Renal cortex interstitium (tissue), 11 donors: ENCODE measurements around the gene MCMBP. TPM values are rescaled to one million over a fixed set of nuclear protein-coding genes. Genes with fewer than 3 reads are reported as not detected.
"Not testable (repeated sequence)": the region's sequence is repeated elsewhere in the genome, so short reads cannot be mapped to it uniquely, and the experiment has no call there.

Experiments
- DNase-seq, 11 donors: peaks; one replicate each; pipeline ENCODE4 v3.0.0-alpha.2; 2013; ENCODE audit warnings: low read depth in 9 of 11, low spot score in 4 of 11; ENCODE audit errors: extremely low read depth in 1 of 11
- polyA plus RNA-seq, 3 donors: library from polyadenylated mRNA; unstranded; fragments of 120-200 nt; gene quantifications; one replicate each; pipeline ENCODE4 v1.2.1, GENCODE V29; 2013; ENCODE audit not compliant: insufficient read length in 3 of 3

The MCMBP gene
- polyA plus RNA-seq, 3 donors, result 50.2 to 65.4 (median 62.9) TPM

DNA sequence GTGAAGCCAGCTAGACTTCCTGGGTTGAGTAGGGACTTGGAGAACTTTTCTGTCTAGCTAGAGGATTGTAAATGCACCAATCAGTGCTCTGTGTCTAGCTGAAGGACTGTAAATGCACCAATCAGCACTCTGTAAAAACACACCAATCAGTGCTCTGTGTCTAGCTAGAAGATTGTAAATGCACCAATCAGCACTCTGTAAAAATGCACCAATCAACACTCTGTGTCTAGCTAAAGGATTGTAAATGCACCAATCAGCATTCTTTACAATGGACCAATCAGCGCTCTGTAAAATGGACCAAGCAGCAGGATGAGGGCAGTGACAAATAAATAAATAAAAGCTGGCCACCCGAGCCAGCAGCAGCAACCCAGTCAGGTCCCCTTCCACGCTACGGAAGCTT is 17.7 kb upstream of the MCMBP start:
- not testable (repeated sequence) for DNase-seq

DNA sequence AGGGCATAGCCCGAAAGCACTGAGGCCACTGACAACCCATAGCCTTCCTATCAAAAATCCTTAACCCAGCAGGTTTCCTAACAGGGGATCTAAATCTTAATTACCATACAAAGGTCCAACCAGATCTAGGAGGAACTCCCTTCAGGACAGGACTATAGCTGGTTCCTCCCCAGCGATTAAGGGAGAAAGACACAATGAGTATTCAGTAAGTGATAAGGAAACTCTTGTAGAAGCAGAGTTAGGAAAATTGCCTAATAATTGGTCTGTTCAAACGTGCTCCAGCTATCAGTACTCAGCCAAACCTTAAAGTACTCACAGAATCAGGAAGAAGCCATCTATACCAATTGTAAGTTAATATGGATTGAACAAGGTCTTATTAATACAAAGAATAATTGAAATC is 16.6 kb upstream of the MCMBP start:
- not testable (repeated sequence) for DNase-seq

DNA sequence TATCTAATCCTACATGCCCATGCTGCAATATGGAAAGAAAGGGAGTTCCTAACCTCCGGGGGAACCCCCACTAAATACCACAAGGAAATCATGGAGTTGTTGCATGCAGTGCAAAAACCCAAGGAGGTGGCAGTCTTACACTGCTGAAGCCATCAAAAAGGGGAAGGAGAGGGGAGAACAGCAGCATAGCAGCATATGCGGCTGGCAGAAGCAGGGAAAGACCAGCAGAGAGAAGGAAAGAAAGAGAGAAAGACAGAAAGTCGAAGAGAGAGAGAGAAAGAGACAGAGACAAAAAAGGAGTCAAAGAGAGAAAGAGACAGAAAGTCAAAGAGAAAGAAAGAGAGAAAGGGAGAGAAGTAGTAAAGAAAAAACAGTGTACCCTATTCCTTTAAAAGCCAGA is 16.1 kb upstream of the MCMBP start:
- DNase-seq, result not testable (repeated sequence)

DNA sequence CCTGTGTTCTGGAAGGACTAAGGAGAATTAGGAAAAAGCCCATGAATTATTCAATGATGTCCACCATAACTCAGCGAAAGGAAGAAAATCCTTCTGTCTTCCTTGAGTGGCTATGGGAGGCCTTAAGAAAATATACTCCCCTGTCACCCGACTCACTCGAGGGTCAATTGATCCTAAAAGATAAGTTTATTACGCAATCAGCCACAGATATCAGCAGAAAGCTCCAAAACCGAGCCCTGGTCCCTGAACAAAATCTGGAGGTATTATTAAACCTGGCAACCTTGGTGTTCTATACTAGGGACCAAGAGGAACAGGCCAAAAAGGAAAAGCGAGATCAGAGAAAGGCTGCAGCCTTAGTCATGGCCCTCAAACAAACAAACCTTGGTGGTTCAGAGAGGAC is 13.4 kb upstream of the MCMBP start:
- DNase-seq, result not testable (repeated sequence)

DNA sequence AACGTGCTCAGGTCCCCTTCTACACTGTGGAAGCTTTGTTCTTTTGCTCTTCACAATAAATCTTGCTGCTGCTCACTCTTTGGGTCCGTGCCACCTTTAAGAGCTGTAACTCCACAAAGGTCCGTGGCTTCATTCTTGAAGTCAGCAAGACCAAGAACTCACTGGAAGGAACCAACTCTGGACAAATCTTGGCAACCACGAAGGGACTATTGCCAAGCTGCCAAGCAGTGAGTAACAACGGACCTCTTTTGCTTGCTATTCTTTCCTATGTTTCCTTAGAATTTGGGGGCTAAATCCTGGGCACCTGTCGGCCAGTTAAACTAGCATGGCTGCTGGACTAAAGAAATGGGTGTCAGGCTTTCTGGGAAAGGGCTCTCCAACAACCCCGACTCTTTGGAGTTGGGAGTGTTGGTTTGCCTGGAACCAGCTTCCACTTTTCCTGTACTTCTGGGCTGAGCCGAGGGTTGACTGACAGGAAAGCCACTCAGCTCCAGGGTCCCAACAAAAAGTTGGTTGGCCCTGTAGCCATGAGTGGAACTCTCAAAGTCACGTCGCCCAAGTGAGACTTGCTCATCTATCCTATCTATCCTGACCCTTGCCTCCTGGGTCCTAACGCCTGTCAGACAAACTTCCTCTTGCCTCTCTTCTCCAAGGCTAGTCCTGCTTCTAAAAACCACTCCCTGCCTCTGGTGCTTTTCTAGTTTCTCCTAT is 11.4 kb upstream of the MCMBP start:
- DNase-seq, result not testable (repeated sequence)

DNA sequence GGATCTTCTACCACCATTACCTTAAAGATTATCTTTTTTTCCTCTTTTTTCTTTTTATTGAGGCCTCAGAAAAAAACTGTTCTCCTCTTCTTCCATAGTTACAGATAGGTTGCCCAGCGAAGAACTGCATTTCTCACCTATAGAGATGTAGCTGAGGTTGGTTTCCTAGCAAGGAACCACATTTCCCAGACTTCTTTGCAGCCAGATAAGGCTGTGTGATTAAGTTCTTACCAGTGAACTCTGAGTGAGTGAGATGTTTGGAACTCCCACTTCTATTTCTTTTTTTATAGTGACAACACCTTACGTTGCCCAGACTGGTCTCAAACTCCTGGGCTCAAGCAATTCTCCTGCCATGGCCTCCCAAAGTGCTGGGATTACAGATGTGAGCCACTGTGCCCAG is 5.9 kb upstream of the MCMBP start:
- no peak for DNase-seq

DNA sequence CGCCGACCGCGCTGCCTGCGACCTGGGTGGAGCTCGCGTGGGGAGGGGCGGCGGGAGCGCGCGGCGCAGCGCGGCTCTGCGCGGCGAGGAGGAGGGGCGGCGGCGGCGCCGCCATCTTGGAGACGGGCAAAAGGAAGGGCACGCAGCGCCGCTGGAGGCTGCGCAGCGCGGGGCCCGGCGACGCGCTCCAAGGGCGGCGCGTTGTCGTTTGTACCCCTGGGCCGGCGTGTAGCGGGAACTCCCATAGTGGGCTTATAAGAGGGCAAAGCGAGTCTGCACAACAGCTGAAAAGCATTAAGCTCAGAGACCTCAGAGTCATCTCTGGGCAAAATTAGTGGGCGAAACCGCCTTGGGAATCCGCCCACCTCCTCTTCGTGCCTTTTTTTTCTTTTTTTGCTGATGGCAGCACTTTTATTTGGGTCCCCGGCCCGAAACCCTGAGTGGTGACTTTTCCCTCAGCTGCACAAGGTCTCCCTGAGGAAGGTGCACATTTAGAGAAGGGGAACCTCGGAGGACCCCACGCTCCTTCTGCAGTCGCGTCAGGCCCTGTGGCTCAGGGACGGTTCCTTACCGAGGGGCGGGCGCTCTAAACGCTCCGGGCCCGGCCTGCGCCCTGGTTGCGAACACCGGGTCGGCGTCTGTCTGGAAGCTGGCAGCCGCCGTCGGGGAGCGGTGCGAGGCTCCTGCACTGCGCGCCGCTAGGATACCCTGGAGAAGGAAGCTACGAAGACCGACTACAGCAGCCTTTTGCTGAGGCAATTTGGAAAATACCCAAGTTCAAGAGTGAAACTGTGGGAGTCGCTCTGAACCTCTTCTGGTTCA is 428 bp upstream of the MCMBP start:
- DNase-seq, result peak in 10 of 11 donors; percentile 73 to 87 (median 84)

DNA sequence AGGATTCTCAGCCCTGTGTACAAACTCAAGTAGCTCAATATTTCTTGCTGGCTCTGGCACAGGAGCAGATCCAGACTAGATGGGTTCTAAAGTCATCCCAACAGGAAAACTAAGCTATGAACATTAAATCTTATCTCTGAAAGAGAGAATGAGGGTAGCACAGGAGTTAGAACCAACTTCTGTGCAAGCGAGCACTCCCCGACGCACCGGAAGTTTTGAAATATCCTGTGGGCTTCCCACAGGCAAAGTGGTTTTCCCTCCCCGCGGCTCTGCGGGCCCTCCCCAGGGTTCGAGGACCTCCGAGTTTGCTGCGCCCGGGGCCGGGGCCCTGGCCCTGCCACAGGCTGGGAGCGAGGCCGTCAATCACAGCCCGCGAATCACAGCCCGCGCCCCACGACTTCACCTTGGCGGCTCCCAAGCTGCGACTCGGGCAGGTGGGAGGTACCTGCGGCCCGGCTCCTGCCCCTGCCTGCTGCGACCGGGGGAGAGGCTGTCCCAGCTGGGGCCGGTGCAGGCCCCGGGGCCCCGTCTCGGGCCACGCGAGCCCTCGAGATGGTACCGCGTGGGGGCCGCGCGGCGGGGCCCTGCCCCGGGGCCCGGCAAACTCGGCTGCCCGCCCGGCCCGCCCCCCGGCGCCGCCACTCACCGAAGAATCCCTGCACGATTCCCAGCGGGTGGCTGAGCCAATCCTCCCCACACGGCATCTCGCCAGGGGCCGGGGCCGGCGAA is 598 bp downstream of the MCMBP start:
- DNase-seq, result peak in 3 of 11 donors; percentile 32 to 34 (median 33)

DNA sequence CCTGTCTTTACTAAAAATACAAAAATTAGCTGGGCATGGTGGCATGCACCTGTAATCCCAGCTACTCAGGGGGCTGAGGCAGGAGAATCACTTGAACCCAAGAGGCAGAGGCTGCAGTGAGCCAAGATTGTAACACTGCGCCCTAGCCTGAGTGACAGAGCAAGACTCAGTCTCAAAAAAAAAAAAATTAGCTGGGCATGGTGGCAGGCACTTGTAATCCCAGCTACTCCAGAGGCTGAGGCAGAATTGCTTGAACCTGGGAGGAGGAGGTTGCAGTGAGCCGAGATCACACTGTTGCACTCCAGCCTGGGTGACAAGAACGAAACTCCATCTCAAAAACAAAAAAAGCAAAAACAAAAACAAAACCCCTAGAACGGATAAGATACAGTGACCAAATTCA is 3.2 kb downstream of the MCMBP start:
- not testable (repeated sequence) for DNase-seq

DNA sequence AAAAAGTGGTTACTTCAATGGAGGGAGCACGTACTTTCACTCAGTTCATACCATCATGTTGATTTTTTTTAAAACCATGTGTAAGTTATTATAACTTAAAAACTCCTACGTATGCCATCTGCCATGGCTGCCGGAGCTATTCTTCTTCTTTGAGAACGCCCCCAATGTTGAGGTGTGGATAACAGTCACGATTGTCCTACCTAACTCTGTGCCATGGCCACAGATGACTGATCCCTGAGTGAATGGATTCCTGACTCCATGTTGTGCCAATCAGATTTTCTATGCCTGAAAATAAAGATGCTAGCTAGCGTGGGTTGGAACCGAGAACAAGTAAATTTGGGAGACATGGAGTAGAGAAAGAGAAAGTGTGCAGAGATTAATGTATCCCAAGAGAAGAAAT is 5.3 kb downstream of the MCMBP start:
- no peak for DNase-seq

DNA sequence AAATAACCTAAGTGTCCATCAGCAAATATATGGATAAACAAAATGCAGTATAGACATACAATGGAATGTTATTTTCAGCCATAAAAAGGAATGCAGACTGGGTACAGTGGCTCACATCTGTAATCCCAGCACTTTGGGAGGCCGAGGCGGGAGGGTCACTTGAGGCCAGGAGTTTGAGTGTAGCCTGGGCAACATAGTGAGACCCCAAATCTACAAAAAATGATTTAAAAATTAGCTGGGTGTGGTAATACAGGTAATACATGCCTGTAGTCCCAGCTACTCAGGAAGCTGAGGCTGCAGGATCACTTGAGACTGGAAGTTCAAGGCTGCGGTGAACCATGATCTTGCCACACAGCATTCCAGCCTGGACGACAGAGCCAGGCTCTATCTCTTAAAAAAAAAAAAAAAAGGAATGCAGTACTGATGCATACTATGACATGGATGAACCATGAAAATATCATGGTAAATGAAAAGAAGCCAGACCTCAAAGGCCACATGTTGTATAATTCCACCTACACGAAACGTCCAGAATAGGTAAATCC is 6.9 kb downstream of the MCMBP start:
- DNase-seq, result no peak

DNA sequence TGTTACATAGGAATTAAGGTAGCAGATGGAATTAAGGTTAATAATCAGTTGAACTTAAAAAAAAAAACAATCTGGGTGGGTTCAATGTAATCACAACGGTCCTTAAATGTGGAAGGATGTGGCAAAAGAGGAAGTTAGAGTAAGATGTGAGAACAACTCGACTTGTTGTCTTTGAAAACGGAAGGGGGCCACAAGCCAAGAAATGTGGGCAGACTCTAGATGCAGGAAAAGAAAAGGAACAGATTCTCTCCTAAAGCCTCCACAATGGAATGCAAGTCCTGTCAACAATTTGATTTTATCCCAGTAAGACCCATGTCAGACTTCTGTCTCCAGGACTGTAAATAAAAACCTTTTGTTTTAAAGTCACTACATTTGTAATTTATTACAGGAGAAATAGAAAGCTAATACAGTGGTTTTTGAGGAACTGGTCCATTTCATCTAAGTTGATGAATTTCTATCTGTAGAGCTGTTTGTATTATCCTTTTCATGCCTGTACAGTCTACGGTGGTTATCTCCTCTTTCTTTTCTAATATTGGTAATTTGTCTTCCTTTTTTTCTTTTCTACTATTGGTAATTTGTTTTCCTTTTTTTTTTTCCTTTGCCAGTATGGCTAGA is 8.6 kb downstream of the MCMBP start:
- DNase-seq, result no peak

DNA sequence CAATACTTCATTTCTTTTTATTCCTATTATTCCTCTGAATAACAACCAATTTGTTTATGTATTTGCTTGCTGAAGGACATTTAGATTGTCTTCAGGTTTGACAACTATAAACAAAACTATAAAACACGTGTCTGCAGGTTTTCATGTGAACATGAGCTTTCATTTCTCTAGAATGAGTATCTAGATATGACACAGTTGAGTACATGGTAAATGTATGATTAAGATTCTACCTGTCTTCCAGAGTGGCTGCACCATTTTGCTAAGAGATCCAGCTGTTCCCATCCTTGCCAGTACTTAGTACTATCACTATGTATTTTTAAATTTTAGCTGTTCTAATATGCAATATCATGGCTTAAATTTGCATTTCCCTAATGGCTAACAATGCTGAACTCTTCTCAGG is 10.1 kb downstream of the MCMBP start:
- no peak for DNase-seq

DNA sequence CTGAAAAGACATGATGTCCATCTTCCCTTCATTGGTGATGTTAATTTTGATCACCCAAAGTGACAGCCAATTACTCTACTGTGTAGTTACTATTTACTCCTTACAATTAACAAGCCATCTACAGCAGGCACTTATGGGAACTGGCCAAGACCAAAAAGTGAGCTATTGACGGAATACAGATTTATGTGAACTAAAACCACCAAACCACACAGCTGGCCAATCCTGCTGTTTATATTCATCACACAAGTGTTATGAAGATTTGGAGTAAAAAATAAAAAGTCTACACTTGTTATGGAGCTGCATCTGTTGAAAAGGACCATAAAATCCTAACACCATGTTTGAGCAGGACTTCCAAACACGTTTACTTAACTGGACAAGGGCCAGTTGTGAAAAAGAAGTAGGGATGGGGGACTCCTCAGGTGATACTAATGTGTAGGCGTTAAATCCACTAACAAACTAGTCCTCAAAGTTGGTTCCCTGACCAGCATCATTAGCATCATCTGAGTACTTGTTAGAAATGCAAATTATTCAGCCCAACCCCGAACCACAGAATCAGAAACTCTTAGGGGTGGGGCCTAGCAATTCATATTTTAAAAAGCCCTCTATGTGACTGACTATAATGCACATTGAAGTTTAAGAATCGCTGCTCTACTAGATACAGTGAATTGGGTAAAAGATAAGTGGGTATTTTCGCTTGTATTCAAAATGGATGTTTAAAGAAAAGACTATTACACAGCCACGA is 11.6 kb downstream of the MCMBP start:
- DNase-seq, result no peak

DNA sequence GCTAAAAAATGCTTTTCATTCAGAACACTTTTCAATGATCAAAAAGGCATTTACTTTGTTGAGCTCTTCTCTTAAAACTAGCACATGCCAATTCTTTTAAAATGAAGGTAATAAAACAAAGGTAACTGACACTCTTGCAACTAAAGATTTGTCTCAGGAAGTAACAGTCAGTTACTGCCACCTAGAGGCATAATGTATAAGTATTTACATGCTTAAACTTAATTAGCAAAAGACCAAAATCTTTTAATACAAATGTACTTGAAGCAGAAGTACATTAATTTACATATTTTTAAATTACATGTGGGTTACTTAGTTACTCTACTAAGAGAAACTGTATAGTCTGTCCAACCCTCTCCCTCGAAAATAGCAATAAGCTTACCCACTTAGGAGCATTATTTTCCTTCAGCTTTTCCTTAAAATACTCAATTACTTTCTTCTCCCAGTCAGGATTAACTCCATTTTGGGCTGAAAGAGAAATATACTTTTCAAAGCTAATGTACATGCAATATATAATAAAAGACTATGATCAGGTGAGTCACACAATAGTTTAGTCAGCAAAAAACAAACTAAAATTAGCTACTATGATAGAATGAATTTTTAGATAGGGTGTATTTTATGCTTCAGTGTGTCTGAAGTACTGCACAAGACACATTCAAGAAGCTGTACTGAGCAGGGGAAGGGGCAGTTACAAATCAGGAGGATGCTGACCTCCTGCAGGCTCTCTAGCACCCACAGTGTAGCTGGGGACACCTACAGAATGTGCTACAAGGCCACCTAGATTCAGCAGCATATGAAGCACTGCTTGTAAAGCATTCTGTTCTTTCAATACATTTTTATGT is 13.0 kb downstream of the MCMBP start:
- DNase-seq, result peak in 8 of 11 donors; percentile 12 to 36 (median 27)

DNA sequence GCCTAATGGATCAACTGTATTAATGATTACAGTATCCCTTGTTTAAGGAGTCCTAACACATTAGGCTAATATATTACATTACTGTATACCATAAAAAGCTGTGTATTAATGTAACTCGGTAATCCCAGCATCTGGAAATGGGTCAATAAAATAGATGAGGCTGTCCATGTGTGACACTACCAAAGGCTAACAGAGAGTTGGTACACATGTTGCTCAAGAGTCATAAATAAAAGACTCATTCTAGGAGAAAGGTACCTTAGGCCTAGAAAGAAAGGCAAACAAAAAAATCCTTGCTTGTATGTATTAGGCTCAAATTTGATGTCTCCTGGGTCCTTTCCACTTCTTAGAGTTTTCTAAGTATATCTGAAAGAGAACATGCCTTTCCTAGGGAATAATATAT is 14.6 kb downstream of the MCMBP start:
- no peak for DNase-seq

DNA sequence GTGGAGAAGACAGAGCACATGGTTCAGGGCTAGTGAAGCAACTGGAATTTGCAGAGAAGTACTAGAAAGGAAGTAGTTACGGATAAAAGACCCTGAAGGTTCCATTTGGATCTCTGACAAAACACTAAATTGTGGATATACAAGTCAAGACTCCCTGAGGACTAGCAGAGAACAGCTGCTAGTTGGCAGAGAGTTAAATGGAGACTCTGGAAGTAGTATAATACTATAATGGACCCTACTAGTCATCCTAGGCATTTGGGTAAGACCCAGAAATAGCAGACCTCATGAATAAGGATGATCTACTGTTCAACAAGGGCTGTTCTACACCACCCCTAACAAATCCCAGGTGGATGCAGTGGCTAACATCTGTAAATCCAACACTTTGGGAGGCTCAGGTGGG is 19.1 kb downstream of the MCMBP start:
- no peak for DNase-seq

DNA sequence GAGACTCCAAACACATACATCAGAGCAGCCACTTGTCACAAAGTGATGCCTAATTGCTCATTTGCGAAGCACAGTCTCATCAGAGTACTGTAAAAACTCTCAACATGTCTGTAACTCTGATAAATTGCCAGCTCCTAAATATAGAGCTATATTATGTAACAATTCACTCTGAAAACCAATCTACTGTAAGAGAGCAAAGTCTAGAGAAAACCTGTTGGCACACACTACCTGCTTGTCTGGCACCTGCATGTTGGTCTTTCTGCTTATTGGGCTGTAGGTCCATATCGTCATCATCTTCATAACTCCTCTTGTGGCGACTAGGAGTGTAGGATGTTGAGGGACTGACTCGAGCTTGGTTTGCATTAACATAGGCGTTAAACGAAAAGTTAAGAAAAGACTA is 19.8 kb downstream of the MCMBP start:
- DNase-seq, result no peak
